Uterus (tissue), 4 donors: ENCODE results near the gene SIX5. TPM values are rescaled to one million over a fixed set of nuclear protein-coding genes. Genes with fewer than 3 reads are reported as not detected.

Experiments used
- DNase-seq, 2 donors: peaks; one replicate each; pipeline ENCODE4 v3.0.0-alpha.2; 2019 to 2020
- H3K27ac ChIP-seq, 2 donors: fragments of 200-600 bp; sonication (generic); 1 replicate in 1 of 2; 2 replicates in 1 of 2; pipeline ENCODE4 v1.5.1; 2016 to 2018
- H3K27me3 ChIP-seq, 2 donors: fragments of 200-600 bp; sonication (generic); one replicate each; pipeline ENCODE4 v1.5.1; 2018 to 2019; ENCODE audit warnings: control low read depth in 1 of 2
- H3K36me3 ChIP-seq, 2 donors: fragments of 200-600 bp; sonication (generic); one replicate each; pipeline ENCODE4 v1.5.1; 2019; ENCODE audit warnings: control low read depth in 1 of 2
- H3K4me1 ChIP-seq, 2 donors: fragments of 200-600 bp; sonication (generic); one replicate each; pipeline ENCODE4 v1.5.1; 2018 to 2019; ENCODE audit warnings: control low read depth in 1 of 2
- H3K4me3 ChIP-seq, 2 donors: fragments of 200-600 bp; sonication (generic); 1 replicate in 1 of 2; 2 replicates in 1 of 2; pipeline ENCODE4 v1.5.1; 2018 to 2019; ENCODE audit warnings: mild to moderate bottlenecking in 1 of 2
- H3K9me3 ChIP-seq, 2 donors: fragments of 200-600 bp; sonication (generic); one replicate each; pipeline ENCODE4 v1.5.1; 2019; ENCODE audit warnings: control low read depth in 1 of 2
- POLR2A ChIP-seq, 2 donors: fragments of 450-650 bp; IDR thresholded peaks; one replicate each; pipeline ENCODE4 v1.6.1; 2016; ENCODE audit warnings: antibody characterized with exemption in 2 of 2, mild to moderate bottlenecking in 1 of 2, moderate library complexity in 1 of 2
- intact Hi-C: fragments of 100-400 bp; cut with DNase I; formaldehyde crosslinking; loops from one replicate; pipeline ENCODE4 v1.15.1; 2023; ENCODE audit warnings: low total_unique reads
- total RNA-seq, 4 donors: library from RNA; depleted of rRNA in 3 of 4; stranded (reverse); fragments of >200 nt in 3 of 4; gene quantifications; one replicate each; pipeline versions ENCODE4 v1.1.0 to v1.2.4, GENCODE V29; 2014 to 2023
- TF ChIP-seq, protein P1 (sequence below), 4 experiments: fragments of 200-600 bp in 2 of 4; fragments of 450-650 bp in 2 of 4; sonication (generic) in 2 of 4; IDR thresholded peaks; one replicate each; pipeline ENCODE4 v1.5.1; 2016 to 2019; ENCODE audit warnings: antibody characterized with exemption in 4 of 4, mild to moderate bottlenecking in 2 of 4, moderate library complexity in 1 of 4
- donor health status: DM: yes; HTN: yes; CAD: no.

SIX5 gene
- total RNA-seq, 4 donors from 2014 or later: 4.4 to 48.9 (median 12.5) TPM

DNA sequence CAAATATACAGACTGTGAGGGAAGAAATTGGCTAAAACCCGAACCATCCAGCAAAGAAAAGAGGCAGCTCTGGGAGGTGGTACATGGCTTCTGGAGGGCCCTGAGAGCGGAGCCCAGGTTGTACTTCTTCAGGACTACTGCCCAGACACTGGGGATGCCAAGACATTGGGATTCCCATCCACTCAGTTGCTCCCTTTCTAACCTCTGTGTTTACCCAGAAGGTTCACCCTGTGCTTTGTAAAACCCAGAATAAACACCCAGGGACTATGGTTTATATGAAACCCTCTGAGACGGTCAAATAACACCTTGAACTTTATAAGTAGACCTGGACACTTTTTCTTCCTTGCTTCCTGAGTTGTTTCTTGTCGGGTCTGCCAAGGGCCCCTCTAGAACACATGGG, 26.1 kb downstream of the SIX5 start:
- Histone ChIP-seq H3K36me3 (no peaks in the 10 kb centered on the region), H3K9me3 (no peaks in the 10 kb centered on the region), H3K27ac (no peak overlapping the region), H3K4me3 (no peak overlapping the region), H3K4me1 (no peaks in the 10 kb centered on the region), H3K27me3 (no peaks in the 10 kb centered on the region)
- TF ChIP-seq, protein P1, sequence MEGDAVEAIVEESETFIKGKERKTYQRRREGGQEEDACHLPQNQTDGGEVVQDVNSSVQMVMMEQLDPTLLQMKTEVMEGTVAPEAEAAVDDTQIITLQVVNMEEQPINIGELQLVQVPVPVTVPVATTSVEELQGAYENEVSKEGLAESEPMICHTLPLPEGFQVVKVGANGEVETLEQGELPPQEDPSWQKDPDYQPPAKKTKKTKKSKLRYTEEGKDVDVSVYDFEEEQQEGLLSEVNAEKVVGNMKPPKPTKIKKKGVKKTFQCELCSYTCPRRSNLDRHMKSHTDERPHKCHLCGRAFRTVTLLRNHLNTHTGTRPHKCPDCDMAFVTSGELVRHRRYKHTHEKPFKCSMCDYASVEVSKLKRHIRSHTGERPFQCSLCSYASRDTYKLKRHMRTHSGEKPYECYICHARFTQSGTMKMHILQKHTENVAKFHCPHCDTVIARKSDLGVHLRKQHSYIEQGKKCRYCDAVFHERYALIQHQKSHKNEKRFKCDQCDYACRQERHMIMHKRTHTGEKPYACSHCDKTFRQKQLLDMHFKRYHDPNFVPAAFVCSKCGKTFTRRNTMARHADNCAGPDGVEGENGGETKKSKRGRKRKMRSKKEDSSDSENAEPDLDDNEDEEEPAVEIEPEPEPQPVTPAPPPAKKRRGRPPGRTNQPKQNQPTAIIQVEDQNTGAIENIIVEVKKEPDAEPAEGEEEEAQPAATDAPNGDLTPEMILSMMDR (IDR thresholded peaks at IDR 0.05): no peak
- no peak for TF ChIP-seq POLR2A (IDR thresholded peaks at IDR 0.05)
- DNase-seq: no peak
- intact Hi-C loops: no loop called here

GRCh38 chr19:45739498-45740439, 29.3 kb downstream of the SIX5 start:
- DNase-seq: no peak
- no peak overlapping the region for H3K4me3 ChIP-seq
- no peaks in the 10 kb centered on the region for H3K9me3 ChIP-seq
- TF ChIP-seq POLR2A (IDR thresholded peaks at IDR 0.05): no peak
- TF ChIP-seq, protein P1 (IDR thresholded peaks at IDR 0.05): no peak
- H3K4me1 ChIP-seq: no peaks in the 10 kb centered on the region
- H3K27ac ChIP-seq: no peak overlapping the region
- H3K36me3 ChIP-seq: no peaks in the 10 kb centered on the region
- intact Hi-C loops: no loop called here
- H3K27me3 ChIP-seq: no peaks in the 10 kb centered on the region

- H3K4me1 ChIP-seq: peaks cover 0 to 4% of the 10 kb centered on the region in 2 donors
- H3K27me3 ChIP-seq: no peaks in the 10 kb centered on the region
- no peaks in the 10 kb centered on the region for H3K9me3 ChIP-seq
- no peaks in the 10 kb centered on the region for H3K36me3 ChIP-seq
- no peak for DNase-seq
- H3K27ac ChIP-seq: no peak within 1 kb of the TSS
- H3K4me3 ChIP-seq: no peak within 1 kb of the TSS
- TF ChIP-seq, protein P1 (IDR thresholded peaks at IDR 0.05): no peak
- no peak for TF ChIP-seq POLR2A (IDR thresholded peaks at IDR 0.05)
- intact Hi-C loops: no loop called here
Observed at GRCh38 chr19:45733160-45733810, 35.8 kb downstream of the SIX5 start, which contains the start of gene MEIOSIN. TSS of gene MEIOSIN (plus strand) at chr19:45733439. CDS start at chr19:45735377, 1,938 bp downstream.

DNA sequence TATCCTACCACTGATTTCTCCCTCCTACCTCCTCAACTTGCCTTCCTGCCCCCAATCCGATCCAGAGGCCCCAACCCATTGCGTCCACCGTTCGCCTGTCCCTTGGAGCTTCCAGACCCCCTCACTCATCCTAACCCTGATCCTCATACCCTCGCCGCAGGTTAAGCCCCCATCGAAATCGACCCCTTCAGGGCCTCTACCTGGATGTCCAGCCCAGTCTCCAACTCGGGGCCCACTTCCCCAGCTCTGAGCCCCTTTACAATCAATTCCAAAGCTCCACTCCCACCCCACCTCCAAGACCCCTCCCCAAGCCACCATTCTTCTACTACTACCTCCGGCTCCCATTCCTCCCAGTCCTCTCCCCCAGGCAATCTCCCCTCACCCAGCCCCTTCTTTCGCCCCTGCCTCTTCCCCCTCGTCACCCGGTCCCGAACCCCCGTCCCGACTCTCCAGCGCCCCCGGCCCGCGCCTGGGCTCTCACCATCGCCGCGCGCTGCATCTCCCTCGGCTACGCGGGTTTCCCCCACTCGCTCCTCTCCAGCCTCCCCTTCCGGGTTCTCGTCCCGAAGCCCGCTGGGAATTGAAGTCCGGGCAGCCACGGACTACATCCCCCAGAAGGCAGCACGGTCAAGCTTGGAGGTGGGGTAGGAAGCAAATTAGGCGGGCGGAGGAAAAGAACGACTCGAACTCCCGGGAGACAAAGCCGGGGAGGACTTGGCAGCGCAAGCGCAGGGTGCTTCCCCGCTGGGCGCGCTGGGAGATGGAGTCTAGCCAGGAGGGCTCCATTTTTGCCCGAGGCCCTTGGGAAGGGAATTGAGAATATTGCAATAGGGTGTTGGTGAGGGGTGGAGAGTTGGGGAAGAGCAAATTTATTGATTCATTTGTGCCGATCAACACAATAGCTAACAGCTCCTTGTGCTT, 38.4 kb downstream of the SIX5 start, which contains the start of gene FBXO46:
Gene FBXO46, minus strand, starts transcription at position 529 of the 921 bp plus-strand sequence. CDS start 17,401 bp downstream, outside the sequence.
- intact Hi-C loops: no loop called here
- DNase-seq: peak; percentile 97
- TF ChIP-seq, protein P1 (IDR thresholded peaks at IDR 0.05): peak in 1 of 4 experiments; percentile 37
- peak; percentile 76 to 77 for TF ChIP-seq POLR2A (IDR thresholded peaks at IDR 0.05)
- H3K27me3 ChIP-seq: no peaks in the 10 kb centered on the region
- no peaks in the 10 kb centered on the region for H3K36me3 ChIP-seq
- no peaks in the 10 kb centered on the region for H3K9me3 ChIP-seq
- peaks cover 0 to 4% of the 10 kb centered on the region in 2 donors for H3K4me1 ChIP-seq
- H3K27ac ChIP-seq: peak within 1 kb of the TSS; percentile 72 to 73
- peak within 1 kb of the TSS; percentile 89 to 94 for H3K4me3 ChIP-seq
